GM19438 (cell line): ENCODE data around the gene ACP4.
"Not testable (repeated sequence)": the region's sequence is repeated elsewhere in the genome, so short reads cannot be mapped to it uniquely, and the experiment has no call there.

Experiments used
- ATAC-seq: cut with Tn5 transposase; IDR thresholded peaks from one replicate; pipeline ENCODE4 v1.9.1; 2021; ENCODE audit warnings: low read depth; ENCODE audit not compliant: unreplicated experiment

The ACP4 gene

GRCh38 chr19:50773454-50773853, 16.8 kb upstream of the ACP4 start:
- ATAC-seq: not testable (repeated sequence)

GRCh38 chr19:50776131-50776530, 14.1 kb upstream of the ACP4 start:
- ATAC-seq: no peak

- no peak for ATAC-seq
Measured at GRCh38 chr19:50777261-50777660, 13.0 kb upstream of the ACP4 start.

GRCh38 chr19:50777830-50778303, 12.3 kb upstream of the ACP4 start:
- ATAC-seq: no peak

- no peak for ATAC-seq
Measured at GRCh38 chr19:50778906-50779430, 11.2 kb upstream of the ACP4 start.

GRCh38 chr19:50779504-50780457, 10.4 kb upstream of the ACP4 start:
- ATAC-seq: no peak

GRCh38 chr19:50780753-50781435, 9.3 kb upstream of the ACP4 start:
- ATAC-seq: no peak

- not testable (repeated sequence) for ATAC-seq
Measured at GRCh38 chr19:50783848-50784152, 6.4 kb upstream of the ACP4 start.

- no peak for ATAC-seq
Measured at GRCh38 chr19:50784710-50785109, 5.5 kb upstream of the ACP4 start.

GRCh38 chr19:50785329-50785728, 4.9 kb upstream of the ACP4 start:
- no peak for ATAC-seq

- ATAC-seq: no peak
Measured at GRCh38 chr19:50790922-50791467, 780 bp downstream of the ACP4 start.

GRCh38 chr19:50791594-50792271, 1.5 kb downstream of the ACP4 start:
- ATAC-seq: no peak

- ATAC-seq: no peak
Measured at GRCh38 chr19:50792272-50793250, 2.3 kb downstream of the ACP4 start.

- ATAC-seq: no peak
Measured at GRCh38 chr19:50793558-50794065, 3.4 kb downstream of the ACP4 start.

GRCh38 chr19:50794074-50794875, 4.1 kb downstream of the ACP4 start:
- no peak for ATAC-seq

GRCh38 chr19:50794876-50795663, 4.9 kb downstream of the ACP4 start:
- no peak for ATAC-seq

GRCh38 chr19:50795664-50796073, 5.5 kb downstream of the ACP4 start:
- ATAC-seq: no peak
